ENCODE data around the gene TRANK1. TPM values are rescaled to one million over a fixed set of nuclear protein-coding genes. Genes with fewer than 3 reads are reported as not detected.
A peak's percentile ranks its signal among the peaks of the same experiment; 100 is the strongest.
"Not testable (repeated sequence)": the region's sequence is repeated elsewhere in the genome, so short reads cannot be mapped to it uniquely, and the experiment has no call there.

The TRANK1 gene
- polyA plus RNA-seq, 4 donors = 6.4 to 8.4 (median 7.0) TPM

DNA sequence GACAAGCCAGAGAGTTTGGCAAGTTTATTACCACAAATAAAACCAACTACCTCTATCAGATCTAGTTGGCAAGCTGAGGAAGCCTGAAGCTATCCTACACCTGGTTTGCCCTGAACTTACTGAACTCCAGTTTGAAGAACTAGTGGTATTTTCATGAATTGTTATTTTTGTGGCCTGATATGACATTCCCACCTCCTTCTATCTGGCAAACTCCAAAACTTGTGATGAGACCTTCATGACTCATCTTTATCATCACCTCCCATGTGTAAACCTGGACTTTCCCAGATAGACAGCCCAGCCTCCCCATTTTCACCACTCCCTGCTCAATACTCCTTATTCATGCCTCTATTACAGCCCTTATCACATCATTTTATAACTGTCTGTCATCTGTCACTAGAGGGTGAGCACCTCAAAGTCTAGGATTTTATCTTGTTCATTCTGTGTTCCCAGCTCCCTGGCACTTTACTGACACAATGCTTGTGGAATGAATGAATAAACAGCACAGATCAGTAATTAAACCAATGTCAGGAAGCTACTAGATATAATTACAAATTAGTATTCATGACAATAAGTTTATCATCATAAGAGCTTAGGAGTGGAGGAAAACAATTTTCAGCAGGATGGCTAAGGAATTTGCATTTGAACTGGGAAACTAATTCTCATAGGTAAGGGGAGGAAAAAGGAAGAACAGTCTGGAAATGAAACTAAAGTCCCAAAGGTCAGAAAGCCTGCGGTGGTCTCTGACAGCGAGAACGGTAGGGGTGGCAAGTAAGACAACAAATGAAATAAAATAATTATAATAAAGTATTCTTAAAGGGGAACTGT, 13.2 kb upstream of the TRANK1 start:
- DNase-seq (ENCODE audit: low read depth in 4 of 4, low spot score in 3 of 4) = no peak

DNA sequence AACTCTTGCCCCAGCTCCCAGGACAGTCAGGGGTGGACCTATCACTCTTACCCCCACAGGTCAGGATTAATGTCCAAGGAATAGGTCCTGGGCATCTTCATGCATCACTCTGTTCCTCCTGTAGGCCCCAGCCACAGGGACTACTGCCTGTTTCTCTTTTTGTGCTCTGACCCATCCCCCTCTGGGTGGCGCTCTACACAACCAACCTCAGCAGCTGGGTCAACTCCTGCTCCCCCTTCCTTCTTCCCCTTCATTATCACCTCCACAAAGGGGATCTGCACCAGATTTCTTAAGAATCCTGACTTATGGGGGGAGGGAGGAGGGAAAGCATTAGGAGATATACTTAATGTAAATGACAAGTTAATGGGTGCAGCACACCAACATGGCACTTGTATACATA, 12.2 kb upstream of the TRANK1 start:
- DNase-seq (ENCODE audit: low read depth in 4 of 4, low spot score in 3 of 4) = no peak

DNA sequence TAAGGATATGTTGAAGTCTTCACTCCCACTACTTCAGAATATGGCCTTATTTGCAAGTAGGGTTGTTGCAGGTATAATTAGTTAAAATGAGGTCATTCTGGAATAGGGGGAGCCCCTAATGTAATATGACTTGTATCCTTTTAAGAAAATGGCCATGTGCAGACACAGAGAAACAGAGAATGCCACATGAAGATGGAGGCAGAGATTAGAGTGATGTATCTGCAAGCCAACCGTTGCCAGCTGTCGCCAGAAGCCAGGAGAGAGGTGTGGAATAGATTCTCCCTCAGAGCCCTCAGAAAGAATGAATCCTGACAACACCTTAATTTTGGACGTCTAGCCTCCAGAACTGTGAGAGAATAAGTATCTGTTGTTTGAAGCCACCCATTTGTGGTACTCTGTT, 11.3 kb upstream of the TRANK1 start:
- no peak for DNase-seq (ENCODE audit: low read depth in 4 of 4, low spot score in 3 of 4)

DNA sequence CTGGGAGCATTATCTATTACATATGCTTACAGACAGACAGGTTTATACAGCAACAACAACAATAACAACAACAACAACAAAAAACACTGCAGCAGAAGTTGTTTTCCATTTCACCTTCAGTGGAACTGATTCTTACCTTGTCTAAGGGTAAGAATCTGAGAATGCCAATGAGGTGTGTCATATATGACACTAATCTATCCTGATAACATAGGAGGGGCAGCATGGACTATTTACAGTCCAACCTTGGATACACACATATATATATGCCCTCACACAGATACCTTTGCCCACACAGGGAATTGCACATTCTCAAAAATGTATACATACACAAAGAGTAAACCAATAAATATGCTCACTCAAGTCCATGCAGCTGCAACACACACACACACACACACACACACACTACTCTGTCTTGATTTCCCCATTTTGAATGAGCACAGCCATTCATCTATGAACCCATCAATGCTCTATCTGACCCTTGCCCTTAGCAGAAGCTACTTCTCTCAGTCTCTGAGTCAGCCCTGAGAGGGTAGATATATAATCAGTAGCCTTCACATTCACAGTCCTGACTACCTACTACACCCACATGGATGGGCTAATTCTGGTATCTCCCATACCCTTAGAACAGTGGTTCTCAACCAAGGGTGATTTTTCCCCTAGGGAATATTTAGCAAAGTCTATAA, 9.7 kb upstream of the TRANK1 start:
- DNase-seq (ENCODE audit: low read depth in 4 of 4, low spot score in 3 of 4) = no peak

DNA sequence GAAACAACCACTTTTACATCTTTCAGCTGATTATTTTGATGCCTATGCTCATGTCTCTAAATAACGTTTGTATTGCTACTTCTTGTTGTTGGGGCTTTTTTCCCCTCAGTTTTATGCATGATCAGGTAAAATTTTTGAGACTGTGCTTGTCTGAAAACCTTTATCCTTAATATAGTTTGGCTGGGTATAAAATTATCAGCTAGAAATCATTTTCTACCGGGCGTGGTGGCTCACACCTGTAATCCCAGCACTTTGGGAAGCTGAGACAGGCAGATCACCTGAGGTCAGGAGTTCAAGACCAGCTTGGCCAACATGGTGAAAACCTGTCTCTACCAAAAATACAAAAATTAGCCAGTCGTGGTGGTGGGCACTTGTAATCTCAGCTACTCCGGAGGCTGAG, 3.0 kb upstream of the TRANK1 start:
- not testable (repeated sequence) for DNase-seq (ENCODE audit: low read depth in 4 of 4, low spot score in 3 of 4)

DNA sequence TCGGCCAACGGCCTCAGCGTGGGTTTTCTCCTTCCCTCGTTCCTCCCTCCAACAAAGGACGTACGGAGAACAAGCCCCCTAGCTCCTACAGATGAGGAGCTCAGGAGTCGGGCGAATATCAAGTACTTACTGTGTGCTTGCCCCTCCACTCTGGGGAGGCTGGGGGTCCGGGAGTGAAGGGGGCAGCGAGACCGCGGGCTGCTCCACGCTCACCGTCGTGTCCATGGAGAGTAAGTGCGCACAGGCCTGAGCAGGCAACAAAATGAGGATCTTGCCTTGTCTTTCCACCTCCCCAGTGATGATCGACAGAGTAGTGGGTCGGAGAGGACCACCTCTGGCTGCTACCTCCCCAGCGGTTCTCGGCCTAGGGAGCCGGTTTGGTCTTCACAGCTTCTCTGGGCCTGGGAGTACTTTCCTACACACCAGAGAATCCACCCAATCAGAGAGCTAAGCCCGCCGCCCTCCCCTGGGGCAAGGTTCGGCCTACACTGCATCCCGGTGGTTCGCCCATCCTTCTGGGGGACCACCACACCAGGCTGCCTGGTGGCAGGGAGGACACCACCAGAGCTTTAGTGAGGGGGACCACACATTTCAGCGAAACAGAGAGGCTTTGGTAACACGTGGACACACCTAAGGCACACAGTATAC, 603 bp upstream of the TRANK1 start:
- DNase-seq (ENCODE audit: low read depth in 4 of 4, low spot score in 3 of 4) = no peak

DNA sequence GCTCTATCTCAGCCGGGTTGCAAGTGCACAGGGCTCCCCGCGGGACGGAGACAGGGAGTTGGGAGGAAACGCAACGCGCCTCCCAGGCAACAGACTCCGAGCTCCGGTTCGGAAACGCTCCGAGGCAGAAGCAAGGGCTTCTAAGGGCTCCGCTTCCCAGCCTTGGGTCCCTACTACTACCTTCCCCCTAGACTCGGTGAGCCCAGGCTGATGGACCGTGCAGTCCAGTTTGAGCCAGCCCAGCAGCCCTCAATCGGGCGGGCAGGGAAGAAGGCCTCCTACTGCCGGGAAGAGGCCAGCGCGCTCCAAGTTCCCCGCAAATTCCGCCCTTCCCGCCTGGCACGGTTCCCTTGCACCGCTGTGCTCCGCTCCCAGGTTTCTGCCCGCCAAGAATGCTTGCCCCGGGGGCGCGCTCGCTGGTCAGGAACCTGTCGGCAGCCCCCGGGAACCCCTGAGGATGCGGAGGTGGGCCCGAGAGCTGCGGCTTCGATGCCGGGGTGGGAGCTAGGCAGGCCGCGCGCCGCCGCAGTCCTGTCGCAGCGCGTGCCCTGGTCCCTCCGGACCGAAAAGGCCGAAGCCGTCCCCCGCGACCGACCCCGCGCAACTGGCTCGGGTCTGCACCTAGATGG, 728 bp downstream of the TRANK1 start:
- peak in 2 of 4 donors; percentile 50 to 63 for DNase-seq (ENCODE audit: low read depth in 4 of 4, low spot score in 3 of 4)

DNA sequence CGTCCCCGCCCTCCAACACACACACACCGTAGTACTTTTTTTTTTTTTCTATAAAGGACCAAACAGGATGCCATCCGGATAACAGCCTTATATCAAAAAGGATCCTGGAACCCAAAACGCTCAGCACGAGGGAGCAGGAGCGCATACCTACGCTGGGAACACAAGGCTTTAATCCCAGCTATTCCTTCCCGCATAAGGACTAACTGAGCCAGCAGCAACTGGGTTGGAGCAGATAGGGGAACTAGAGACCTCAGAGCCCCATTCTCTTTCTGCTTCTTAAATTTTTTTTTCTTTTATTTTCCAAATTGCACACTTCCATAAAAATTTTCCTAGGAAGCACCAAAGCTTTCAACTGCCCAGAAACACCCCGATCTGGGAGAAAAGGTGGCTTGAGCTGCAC, 1.3 kb downstream of the TRANK1 start:
- no peak for DNase-seq (ENCODE audit: low read depth in 4 of 4, low spot score in 3 of 4)

DNA sequence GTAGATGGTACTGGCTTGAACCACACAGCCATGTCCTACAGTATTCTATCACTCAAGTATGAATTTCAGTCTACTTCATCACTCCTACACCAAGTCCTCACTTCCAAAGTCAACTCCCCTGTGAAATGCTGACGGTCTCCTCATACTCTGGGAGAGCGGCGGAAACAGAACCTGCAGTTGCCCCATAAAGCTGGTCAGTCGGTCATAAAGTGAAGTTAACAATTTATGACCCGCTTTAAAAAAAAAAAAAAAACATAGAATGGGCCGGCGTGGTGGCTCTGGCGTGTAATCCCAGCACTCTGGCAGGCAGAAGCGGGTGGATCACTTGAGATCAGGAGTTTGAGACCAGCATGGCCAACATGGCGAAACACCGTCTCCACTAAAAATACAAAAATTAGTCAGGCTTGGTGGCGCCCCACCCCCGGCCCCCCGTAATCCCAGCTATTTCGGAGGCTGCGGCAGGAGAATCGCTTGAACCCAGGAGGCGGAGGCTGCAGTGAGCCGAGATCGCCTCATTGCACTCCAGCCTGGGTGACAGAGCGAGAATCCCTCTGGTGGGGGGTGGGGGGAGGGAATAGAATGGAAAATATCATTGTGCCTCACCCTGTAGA, 2.1 kb downstream of the TRANK1 start:
- DNase-seq (ENCODE audit: low read depth in 4 of 4, low spot score in 3 of 4) = no peak

DNA sequence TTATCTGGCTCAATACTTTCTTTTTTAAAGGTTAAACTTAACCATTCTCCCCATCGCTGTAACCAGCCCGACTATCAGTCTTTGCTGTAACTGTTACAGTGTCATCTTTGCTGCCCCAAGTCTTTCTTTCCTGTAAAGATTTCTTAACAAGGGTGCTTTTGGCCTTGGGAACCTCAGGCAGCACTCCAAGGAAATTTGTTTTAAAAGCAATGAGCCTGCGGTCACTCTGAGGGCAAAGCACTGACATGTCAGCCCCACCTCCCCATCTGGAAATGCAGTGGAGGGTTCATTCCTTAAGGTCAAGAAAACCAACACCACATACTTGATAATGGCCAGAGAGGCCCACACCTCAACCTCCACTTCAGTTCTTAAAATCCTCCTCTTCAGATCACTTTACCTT, 3.2 kb downstream of the TRANK1 start:
- no peak for DNase-seq (ENCODE audit: low read depth in 4 of 4, low spot score in 3 of 4)

DNA sequence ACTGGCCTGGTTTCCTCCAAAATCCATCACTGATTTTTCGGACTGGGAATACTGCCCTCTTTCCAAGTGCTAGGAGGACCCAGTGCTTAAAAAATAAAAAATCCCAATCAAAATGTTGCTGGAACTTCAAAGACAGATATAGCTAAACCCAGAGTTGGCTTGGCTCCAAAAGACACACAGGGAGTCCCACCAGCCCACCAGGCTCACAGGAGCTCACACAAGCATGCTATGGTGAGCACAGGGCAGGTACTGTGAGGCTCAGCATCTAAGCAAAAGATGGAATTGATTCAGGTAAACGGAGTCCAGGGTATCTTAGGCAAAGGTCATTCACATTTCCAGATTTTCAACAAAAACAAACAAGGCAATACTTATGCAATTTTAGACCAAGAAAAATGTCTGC, 3.7 kb downstream of the TRANK1 start:
- no peak for DNase-seq (ENCODE audit: low read depth in 4 of 4, low spot score in 3 of 4)

DNA sequence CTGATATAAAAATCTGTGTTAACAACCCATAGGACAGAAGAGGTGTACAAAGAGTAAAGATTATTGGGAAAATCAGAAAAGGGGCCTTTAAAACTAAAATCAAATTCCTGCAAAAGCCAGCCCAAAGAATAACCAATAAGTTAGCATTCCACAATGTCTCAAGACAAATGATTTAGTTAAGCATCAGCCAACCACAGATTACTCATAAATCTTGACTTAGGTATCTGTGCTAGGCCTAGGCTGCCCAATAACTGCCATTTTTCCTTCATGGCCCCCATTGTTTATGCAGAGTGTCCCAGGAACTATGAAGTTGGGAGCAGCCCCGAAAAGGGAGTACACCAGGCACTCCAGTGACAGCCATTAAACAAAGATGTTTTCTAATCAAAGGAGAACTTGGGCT, 7.4 kb downstream of the TRANK1 start:
- DNase-seq (ENCODE audit: low read depth in 4 of 4, low spot score in 3 of 4) = no peak

DNA sequence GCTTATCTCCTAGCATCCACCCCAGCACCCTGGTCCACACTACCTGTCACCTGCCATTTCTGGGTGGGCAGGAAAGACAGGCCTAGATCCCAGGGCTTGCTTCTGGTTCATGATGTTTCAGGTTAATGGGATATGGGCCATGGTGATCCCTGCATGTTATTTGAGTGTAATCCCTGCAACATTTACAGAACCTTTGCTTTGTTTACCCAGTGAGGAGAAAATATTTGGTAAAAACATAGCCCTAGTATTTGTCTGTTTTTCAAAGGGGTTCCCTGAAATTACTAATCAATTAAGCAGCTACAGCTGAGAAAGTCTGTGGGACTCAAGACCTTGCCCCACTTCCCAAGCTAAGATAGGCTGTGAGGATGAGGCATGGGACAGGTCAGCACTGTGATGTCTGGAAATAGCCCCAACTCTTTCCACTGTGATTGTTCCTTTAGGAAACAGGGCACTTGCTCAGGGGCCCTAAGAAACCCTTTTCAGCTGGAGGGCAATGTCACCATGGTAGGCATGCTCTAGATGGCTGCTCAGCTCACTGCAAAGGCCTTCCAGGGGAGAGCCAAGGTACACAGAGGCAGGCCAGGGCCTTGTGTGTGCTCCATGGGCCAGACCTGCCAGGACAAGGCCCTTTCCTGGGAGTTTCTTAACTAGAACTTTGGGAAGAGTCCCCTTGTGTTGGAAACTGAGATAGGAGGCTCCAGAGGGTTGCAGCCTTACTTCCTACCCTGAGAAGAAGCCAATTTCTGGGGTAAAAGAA, 11.1 kb downstream of the TRANK1 start:
- DNase-seq (ENCODE audit: low read depth in 4 of 4, low spot score in 3 of 4) = no peak

DNA sequence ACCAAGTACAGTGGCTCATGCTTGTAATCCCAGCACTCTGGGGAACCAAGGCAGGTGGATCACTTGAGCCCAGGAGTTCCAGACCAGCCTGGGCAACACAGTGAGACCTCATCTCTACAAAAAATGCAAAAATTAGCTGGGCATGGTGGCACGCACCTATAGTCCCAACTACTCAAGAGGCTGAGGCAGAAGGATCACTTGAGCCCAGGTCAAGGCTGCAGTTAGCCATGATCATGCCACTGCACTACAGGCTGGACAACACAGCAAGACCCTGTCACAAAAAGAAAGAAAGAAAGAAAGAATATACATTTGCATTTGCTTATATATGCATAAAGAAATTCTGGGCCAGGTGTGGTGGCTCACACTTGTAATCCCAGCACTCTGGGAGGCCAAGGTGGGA, 13.4 kb downstream of the TRANK1 start:
- DNase-seq (ENCODE audit: low read depth in 4 of 4, low spot score in 3 of 4) = not testable (repeated sequence)

DNA sequence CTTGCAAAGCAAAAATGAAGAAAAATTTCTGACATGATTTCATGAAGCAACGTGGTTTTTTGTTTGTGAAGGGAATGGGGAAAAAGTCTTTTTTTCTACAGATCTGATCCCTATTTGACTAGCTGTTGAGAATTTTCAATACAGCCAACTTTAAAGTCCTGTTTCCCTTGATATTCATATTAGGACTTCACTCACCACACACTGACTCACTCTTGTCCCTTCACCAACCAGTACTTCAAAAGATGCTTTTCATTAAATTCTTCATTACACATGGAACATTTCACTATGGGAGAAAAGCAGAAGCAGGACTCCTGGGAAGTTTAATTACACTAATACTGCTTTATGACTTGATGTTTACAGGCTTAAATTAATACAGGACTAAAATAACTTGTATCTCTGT, 16.6 kb downstream of the TRANK1 start:
- no peak for DNase-seq (ENCODE audit: low read depth in 4 of 4, low spot score in 3 of 4)

DNA sequence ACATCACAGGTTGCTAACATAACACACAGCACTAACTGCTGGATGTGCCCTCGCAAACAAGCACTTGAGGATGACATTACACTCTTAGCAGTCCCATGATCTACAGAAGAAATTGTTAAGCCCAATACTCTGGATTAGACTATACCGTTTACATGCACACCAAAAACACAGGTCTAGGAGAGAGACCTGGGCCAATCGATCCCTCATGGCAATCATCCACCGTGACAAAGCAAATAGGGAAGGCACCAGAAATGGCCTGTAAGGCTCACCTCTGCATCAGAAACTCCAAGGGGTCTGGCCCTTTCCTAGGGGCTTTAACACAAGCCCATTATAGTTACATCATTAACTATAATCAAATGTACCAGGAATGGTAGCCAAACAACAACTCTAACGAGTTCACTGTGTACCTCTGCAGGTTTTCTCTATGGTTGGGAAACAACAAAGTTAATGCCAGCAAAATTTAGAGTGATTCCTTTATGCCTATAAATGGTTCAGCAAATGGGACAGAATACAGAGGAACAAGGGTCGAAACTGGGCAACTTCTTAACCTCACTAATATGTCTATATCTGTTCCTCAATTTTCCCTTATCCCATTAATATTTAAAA, 18.5 kb downstream of the TRANK1 start:
- no peak for DNase-seq (ENCODE audit: low read depth in 4 of 4, low spot score in 3 of 4)

DNA sequence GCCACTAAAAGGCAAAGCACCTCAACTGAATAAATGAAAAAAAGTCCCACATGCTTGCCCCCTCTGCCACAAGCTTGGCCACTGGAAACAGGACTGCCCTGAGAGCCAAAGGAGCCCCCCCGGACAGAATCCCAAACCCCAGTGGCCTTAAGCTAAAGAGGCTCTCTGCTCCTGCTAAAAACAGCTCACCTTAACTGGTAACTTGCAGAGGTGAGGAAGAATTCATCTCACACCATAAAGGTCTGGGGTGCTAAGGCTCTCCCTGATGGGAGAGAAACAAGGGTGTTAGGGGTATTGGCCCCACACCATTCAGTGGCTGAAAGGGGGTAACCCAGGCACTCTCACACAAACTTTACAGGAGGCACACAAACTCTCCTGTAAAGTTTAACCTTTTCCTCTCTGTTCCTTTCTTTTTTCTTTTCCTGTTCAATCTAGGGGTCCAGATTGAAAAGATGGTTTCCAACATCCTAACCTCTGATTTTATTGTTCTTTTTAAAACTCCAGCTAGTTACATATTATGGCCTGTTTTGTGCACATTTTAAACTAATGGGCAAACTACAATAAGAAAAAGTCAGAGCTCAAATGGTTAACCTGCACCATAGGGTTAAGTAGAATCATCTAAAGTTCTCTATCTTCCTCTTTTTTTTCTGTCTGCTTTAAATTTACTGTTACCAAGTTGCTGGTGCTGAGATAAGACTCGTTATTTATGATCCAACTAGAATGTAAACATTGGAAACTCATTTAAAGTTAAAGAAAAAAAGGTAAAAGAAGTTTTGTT, 19.9 kb downstream of the TRANK1 start:
- DNase-seq (ENCODE audit: low read depth in 4 of 4, low spot score in 3 of 4) = no peak

DNA sequence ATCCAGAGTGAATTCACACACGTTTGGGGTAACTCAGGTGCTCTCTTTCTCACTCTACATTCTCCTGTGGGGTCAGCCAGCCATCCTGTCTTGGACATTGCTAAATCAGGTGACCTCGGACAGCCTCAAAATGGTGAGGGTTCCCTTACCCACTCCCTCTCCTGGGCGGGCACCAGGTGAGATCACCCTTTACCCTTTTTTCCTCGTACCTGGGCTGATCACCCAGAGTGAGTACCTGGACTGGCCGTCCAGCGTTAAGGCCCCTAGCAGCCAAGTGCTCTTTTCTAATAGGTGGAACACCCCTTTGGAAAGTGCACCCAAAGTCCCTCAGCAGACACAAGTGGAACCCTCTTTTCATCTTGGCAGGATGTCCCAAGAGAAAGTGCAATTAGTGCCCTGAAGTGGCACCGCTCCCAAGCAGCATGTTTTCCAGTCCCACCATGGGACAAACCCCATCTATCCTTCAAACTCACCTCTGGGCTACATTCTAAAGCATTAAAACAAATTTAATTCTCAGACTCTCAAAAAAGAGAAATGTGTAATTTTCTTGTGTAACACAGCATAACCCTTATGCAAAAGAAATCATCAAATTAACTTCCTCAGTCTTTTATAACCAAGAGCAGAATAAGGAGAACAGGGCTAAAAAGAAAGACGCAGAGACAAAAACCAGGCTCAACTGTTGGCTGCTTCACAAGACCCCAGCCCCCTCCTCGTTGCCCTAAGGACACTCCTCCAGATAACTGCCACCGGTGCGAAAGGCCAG, 20.7 kb downstream of the TRANK1 start:
- DNase-seq (ENCODE audit: low read depth in 4 of 4, low spot score in 3 of 4) = no peak

Measured in right renal pelvis (tissue), 4 donors.